Tibial nerve (tissue), 3 donors: Measurements from ENCODE around the gene CDKN2AIPNL.

Experiments
- POLR2A ChIP-seq, 2 donors: fragments of 450-650 bp; IDR thresholded peaks; one replicate each; pipeline ENCODE4 v1.6.1; 2017; ENCODE audit warnings: antibody characterized with exemption in 2 of 2, mild to moderate bottlenecking in 2 of 2, moderate library complexity in 2 of 2
- TF ChIP-seq, protein P1 (sequence below), 5 experiments: fragments of 200-600 bp in 3 of 5; fragments of 450-650 bp in 2 of 5; sonication (generic) in 3 of 5; IDR thresholded peaks; one replicate each; pipeline ENCODE4 v1.5.1; 2016 to 2019; ENCODE audit warnings: antibody characterized with exemption in 5 of 5, mild to moderate bottlenecking in 3 of 5, moderate library complexity in 2 of 5

DNA sequence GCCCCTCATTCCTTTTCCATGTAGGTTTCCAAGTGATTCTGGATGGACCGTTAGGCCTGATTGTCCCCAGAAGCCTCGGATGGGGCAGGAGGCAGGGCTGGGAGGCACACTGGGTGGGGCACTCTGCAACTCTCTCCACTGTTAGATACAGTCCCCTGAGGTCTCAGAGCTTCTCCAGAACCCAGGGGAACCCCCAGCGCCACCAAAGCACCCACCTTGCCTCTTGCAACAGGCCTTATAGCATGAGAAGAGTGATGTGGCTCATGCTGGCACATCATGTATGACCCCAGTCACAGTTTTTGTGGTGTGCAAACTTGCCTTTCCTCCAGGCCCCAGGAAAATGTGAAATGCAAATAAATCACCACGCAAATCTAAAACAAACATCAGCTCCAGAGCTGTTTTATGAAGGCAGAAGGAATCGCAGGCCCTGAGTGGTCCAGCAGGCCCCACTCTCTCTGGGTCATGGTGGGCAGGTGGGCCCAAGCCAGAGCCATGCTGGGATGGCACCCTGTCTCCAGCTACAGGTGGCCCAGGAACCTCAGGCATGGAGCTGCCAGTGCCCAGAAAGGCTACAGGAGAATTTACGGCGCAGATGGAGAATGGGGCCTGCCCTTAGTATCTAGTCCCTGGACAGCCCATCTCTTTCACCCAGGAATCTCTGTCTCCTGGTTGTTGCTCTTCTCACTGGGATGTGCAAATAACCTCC, 36.3 kb upstream of the CDKN2AIPNL start:
- TF ChIP-seq, protein P1, sequence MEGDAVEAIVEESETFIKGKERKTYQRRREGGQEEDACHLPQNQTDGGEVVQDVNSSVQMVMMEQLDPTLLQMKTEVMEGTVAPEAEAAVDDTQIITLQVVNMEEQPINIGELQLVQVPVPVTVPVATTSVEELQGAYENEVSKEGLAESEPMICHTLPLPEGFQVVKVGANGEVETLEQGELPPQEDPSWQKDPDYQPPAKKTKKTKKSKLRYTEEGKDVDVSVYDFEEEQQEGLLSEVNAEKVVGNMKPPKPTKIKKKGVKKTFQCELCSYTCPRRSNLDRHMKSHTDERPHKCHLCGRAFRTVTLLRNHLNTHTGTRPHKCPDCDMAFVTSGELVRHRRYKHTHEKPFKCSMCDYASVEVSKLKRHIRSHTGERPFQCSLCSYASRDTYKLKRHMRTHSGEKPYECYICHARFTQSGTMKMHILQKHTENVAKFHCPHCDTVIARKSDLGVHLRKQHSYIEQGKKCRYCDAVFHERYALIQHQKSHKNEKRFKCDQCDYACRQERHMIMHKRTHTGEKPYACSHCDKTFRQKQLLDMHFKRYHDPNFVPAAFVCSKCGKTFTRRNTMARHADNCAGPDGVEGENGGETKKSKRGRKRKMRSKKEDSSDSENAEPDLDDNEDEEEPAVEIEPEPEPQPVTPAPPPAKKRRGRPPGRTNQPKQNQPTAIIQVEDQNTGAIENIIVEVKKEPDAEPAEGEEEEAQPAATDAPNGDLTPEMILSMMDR (IDR thresholded peaks at IDR 0.05) = no peak
- no peak for TF ChIP-seq POLR2A (IDR thresholded peaks at IDR 0.05)
